Keratinocyte (primary cell): ENCODE data around the gene MED12. TPM values are rescaled to one million over a fixed set of nuclear protein-coding genes. Genes with fewer than 3 reads are reported as not detected.

Experiments used
- DNase-seq: peaks from one replicate; pipeline ENCODE4 v3.0.0-alpha.2; 2011; ENCODE audit warnings: low read depth, missing footprints, low spot score
- FAIRE-seq: peaks from 2 replicates; lab custom pipeline; 2011; peaks lifted over from hg19 to GRCh38; lab: Jason Lieb, UNC
- H2AFZ ChIP-seq: 2 replicates; pipeline ENCODE4 v1.6.0; 2012; ENCODE audit warnings: low read length, control low read depth, inconsistent platforms; ENCODE audit not compliant: control insufficient read depth
- H3K27ac ChIP-seq: 2 replicates; pipeline ENCODE4 v1.5.1; 2011; ENCODE audit warnings: low read length; ENCODE audit not compliant: control insufficient read depth, insufficient read depth
- H3K27me3 ChIP-seq: 3 replicates; pipeline ENCODE4 v1.6.0; 2011; ENCODE audit warnings: low read length; ENCODE audit not compliant: control insufficient read depth, insufficient read depth; ENCODE audit errors: extremely low read depth
- H3K36me3 ChIP-seq, 2 experiments: 2 replicates in 1 of 2; 3 replicates in 1 of 2; pipeline ENCODE4 v1.5.1; 2011; ENCODE audit warnings: low read length in 2 of 2, mild to moderate bottlenecking in 1 of 2; ENCODE audit not compliant: control insufficient read depth in 2 of 2, insufficient read depth in 2 of 2; ENCODE audit errors: extremely low read depth in 1 of 2
- H3K4me1 ChIP-seq: 3 replicates; pipeline ENCODE4 v1.5.1; 2011; ENCODE audit warnings: low read length; ENCODE audit not compliant: control insufficient read depth, insufficient read depth; ENCODE audit errors: extremely low read depth
- H3K4me2 ChIP-seq: 3 replicates; pipeline ENCODE4 v1.6.0; 2011; ENCODE audit warnings: low read depth, low read length; ENCODE audit not compliant: control insufficient read depth, insufficient read depth; ENCODE audit errors: extremely low read depth
- H3K4me3 ChIP-seq, 3 experiments: fragments of 200-600 bp in 1 of 3; sonication (generic) in 1 of 3; 2 replicates in 2 of 3; 3 replicates in 1 of 3; pipeline ENCODE4 v1.5.1; 2011 to 2016; ENCODE audit warnings: low read length in 3 of 3, mild to moderate bottlenecking in 3 of 3, control low read depth in 2 of 3, inconsistent platforms in 1 of 3, low read depth in 1 of 3, mixed read lengths in 1 of 3, mixed run types in 1 of 3, moderate library complexity in 1 of 3; ENCODE audit not compliant: control insufficient read depth in 2 of 3, insufficient read depth in 2 of 3; ENCODE audit errors: extremely low read depth in 1 of 3
- H3K79me2 ChIP-seq: 2 replicates; pipeline ENCODE4 v1.6.0; 2012; ENCODE audit warnings: low read length; ENCODE audit not compliant: control insufficient read depth, insufficient read depth
- H3K9ac ChIP-seq: 3 replicates; pipeline ENCODE4 v1.6.0; 2011; ENCODE audit warnings: low read length; ENCODE audit not compliant: control insufficient read depth, insufficient read depth; ENCODE audit errors: extremely low read depth
- H3K9me1 ChIP-seq: 3 replicates; pipeline ENCODE4 v1.6.0; 2011; ENCODE audit warnings: low read length; ENCODE audit not compliant: control insufficient read depth, insufficient read depth; ENCODE audit errors: extremely low read depth
- H3K9me3 ChIP-seq: 2 replicates; pipeline ENCODE4 v1.5.1; 2012; ENCODE audit warnings: low read depth, low read length; ENCODE audit not compliant: control insufficient read depth
- H4K20me1 ChIP-seq: 3 replicates; pipeline ENCODE4 v1.6.0; 2011; ENCODE audit warnings: low read length; ENCODE audit not compliant: control insufficient read depth, insufficient read depth; ENCODE audit errors: extremely low read depth
- CTCF ChIP-seq, 3 experiments: IDR thresholded peaks in 1 of 3; conservative IDR thresholded peaks in 1 of 3; optimal IDR thresholded peaks in 1 of 3; 2 replicates in 2 of 3; 3 replicates in 1 of 3; pipeline versions ENCODE3 to v1.5.1; 2011; ENCODE audit warnings: low read length in 3 of 3, mild to moderate bottlenecking in 3 of 3, moderate library complexity in 2 of 3, control low read depth in 1 of 3, inconsistent platforms in 1 of 3; ENCODE audit not compliant: insufficient read depth in 2 of 3; ENCODE audit errors: extremely low read depth in 1 of 3
- EZH2 ChIP-seq: IDR thresholded peaks from one replicate; pipeline ENCODE4 v1.6.1; 2012; ENCODE audit warnings: inconsistent platforms, mild to moderate bottlenecking, low read length, moderate library complexity
- dilution Hi-C: fragments of 300-500 bp; cut with MboI; formaldehyde crosslinking; loops from one replicate; pipeline ENCODE4 v1.7.0; 2020; ENCODE audit warnings: low sequenced_read_pairs; ENCODE audit not compliant: extremely low pct_ligation_motif_present
- polyA plus RNA-seq, 5 experiments: library from polyadenylated mRNA; depleted of rRNA in 3 of 5; stranded (reverse) in 3 of 5; stranded (forward) in 1 of 5; unstranded in 1 of 5; fragments of >200 nt; gene quantifications; 1 replicate in 1 of 5; 2 replicates in 3 of 5; 3 replicates in 1 of 5; pipeline versions ENCODE4 v1.2.1 to v1.2.3, GENCODE V29; 2011 to 2012; ENCODE audit warnings: missing spikeins in 2 of 5, low read depth in 1 of 5, low replicate concordance in 1 of 5

The MED12 gene
- polyA plus RNA-seq, 1 donor (not counting 4 experiments of a cell fraction or from before 2014, with no cell fraction given), result 4.2 TPM

DNA sequence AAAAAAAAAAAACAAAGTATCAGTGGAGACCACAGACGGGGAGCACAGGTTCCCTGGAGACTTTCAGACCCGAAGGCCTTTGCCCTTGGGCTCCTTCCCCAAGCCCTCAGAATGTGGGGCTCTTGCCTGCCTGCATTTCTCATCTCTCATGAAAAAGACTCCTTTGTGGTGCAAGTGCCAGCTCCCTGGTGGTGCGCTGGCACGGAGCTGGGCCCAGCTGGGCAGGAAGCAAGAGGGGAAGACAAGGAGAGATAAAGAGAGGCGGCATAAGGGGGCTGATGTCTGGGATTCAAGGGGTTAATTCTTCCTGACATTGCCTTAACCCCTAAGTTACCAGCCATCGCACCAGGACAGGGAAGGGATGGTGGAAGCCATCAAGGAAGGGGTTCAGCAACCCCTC, 48.1 kb downstream of the MED12 start:
- no peaks in the 10 kb centered on the region for H3K4me1 ChIP-seq
- H3K79me2 ChIP-seq, result no peaks in the 10 kb centered on the region
- H3K4me3 ChIP-seq, result no peak overlapping the region
- no peaks in the 10 kb centered on the region for H3K9me3 ChIP-seq
- no peak overlapping the region for H3K9ac ChIP-seq
- dilution Hi-C loops, result no loop called here
- DNase-seq (no peak), FAIRE-seq (no peak)
- H4K20me1 ChIP-seq, result no peaks in the 10 kb centered on the region
- H2AFZ ChIP-seq, result no peak overlapping the region
- no peak overlapping the region for H3K4me2 ChIP-seq
- no peaks in the 10 kb centered on the region for H3K9me1 ChIP-seq
- no peak overlapping the region for H3K27ac ChIP-seq
- TF ChIP-seq CTCF (optimal IDR thresholded peaks at IDR 0.05 in 1 of 3, IDR thresholded peaks at IDR 0.05 in 1 of 3, conservative IDR thresholded peaks at IDR 0.05 in 1 of 3; ENCODE audit: extremely low read depth in 1 of 3, insufficient read depth in 2 of 3, low read length in 3 of 3), result no peak
- no peak for TF ChIP-seq EZH2
- H3K27me3 ChIP-seq, result no peaks in the 10 kb centered on the region
- H3K36me3 ChIP-seq, result no peaks in the 10 kb centered on the region

GRCh38 chrX:71167031-71167781, 48.8 kb downstream of the MED12 start:
- Histone ChIP-seq H2AFZ (no peak overlapping the region), H3K9ac (no peak overlapping the region), H3K79me2 (no peaks in the 10 kb centered on the region), H3K36me3 (no peaks in the 10 kb centered on the region), H4K20me1 (no peaks in the 10 kb centered on the region), H3K4me3 (no peak overlapping the region), H3K9me1 (no peaks in the 10 kb centered on the region), H3K27ac (no peak overlapping the region), H3K27me3 (no peaks in the 10 kb centered on the region), H3K9me3 (no peaks in the 10 kb centered on the region), H3K4me2 (no peak overlapping the region), H3K4me1 (no peaks in the 10 kb centered on the region)
- no peak for TF ChIP-seq CTCF (optimal IDR thresholded peaks at IDR 0.05 in 1 of 3, IDR thresholded peaks at IDR 0.05 in 1 of 3, conservative IDR thresholded peaks at IDR 0.05 in 1 of 3; ENCODE audit: extremely low read depth in 1 of 3, insufficient read depth in 2 of 3, low read length in 3 of 3)
- no peak for TF ChIP-seq EZH2
- dilution Hi-C loops, result no loop called here
- FAIRE-seq (no peak), DNase-seq (no peak)
